GM23248 (cell line): Measurements from ENCODE around the gene STK31.

Source experiments
- EZH2 ChIP-seq: fragments of 200-600 bp; sonication (generic); IDR thresholded peaks from 2 replicates; pipeline ENCODE4 v1.6.1; 2018; ENCODE audit warnings: antibody characterized with exemption, mild to moderate bottlenecking; ENCODE audit not compliant: insufficient read depth, poor library complexity, severe bottlenecking
- EZH2phosphoT487 ChIP-seq: fragments of 200-600 bp; sonication (generic); IDR thresholded peaks from 2 replicates; pipeline ENCODE4 v1.6.1; 2018; ENCODE audit warnings: antibody characterized with exemption, moderate library complexity, mild to moderate bottlenecking, low read depth; ENCODE audit not compliant: insufficient read depth

DNA sequence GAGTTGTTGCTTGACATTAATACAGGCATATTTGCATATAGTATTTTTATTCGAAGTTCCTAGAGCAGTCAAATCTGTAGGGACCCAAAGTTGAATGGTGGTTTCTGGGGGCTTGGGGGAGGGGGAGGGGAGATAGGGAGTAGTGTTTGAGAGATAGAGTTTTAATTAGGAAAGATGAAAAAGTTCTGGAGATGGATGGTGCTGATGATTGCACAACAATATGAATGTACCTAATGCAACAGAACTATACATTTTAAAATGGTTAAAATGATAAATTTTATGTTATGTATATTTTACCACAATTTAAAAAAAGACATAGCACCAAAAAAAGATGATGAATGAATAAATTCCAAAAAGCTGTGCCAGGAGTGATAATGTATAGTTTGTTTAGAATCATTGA lies 41.8 kb downstream of the STK31 start:
- TF ChIP-seq EZH2, result no peak
- no peak for TF ChIP-seq EZH2phosphoT487
